ENCODE results near the gene SPOCK1.

The SPOCK1 gene

DNA sequence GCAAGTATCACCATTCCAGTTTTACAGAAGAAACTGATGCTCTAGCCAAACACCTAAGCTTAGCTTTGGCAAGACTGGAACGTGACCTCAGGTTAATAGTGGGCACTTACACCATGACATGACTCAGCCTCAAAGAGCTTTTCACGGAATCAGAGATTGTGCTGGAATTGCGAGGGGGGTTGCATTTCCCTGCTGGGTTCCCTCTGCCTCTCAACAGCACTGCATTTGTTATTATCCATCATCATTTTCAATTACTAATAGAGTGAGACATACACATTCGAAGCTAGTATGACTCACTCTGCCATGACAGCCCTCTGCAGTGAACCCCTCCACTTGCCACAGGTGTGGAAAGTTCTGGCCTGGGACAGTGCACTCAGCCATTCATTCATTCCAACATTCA is 8.0 kb downstream of the SPOCK1 start:
- no peak for DNase-seq

DNA sequence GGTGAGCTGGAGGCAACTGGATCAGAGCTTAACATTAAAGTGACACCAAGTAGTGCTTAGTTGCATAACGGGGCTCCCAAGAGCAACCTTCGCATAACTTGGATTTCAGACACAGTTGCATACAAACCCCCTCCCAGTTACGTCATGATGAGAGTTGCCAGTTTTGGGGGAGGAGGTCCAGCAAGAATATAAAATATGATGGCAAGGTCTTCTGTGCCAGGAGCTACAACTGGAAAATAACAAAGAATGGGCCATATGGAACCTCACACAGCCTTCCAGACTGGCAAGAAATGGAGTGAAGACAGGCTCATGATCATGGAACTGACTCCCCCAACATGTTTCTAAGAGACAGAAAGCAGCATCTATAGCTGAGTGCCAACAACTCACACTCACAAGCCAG is 8.5 kb downstream of the SPOCK1 start:
- DNase-seq = no peak

DNA sequence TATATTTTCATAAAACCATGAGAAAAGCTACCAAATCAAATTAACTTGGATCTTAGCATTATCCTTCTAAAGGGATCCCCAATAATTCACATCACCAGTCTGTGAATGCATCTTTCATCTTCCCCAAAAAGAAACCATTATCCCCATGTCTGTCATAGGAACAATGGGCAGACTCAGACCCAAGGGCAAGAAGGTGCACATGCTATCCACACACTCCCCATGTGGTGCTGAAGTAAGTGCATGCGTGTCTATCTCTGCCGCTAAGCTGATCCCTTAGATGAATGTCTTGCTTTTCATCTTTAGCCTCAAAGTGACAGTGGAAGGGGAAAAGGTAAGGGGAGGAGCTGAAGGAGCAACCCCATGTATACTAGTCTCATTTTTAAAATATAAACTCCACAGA is 10.2 kb downstream of the SPOCK1 start:
- DNase-seq = no peak

DNA sequence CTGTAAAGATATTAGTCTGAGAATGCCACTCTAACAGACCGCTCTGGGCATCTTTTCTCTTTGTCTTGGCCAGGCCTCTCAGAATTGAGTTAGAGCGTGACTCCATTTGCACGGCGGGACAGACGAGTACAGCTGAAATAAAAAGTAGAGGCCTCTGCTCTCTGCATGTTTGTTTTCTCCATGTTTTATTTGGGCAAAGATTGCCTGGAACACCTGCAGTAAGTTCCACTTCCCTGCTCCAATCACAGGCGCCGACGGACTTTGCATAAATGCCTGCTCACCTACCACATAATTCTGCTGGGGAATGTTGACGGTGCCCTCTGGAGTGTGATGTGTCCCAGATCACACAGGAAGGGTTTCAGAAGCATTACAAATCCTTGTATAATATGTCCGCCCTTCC is 10.6 kb downstream of the SPOCK1 start:
- no peak for DNase-seq

DNA sequence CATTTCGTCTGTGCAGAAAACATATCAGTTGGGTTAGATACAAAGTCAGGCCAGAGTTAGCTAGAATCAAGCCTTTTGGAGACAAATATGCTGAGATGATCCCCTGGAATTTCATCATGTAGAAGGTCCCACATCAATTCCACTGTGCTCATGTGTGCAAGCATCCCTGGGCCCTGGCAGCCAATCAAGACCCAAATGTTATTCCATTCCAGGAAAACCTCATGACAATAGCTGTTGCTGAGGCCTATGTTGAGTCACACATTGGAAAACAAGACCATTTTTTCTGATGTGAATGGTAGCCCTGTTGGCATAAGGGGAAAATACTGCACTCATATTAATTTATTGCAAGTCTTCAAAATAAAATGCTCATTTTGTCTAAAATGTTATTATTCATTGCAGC is 11.5 kb downstream of the SPOCK1 start:
- DNase-seq = no peak

DNA sequence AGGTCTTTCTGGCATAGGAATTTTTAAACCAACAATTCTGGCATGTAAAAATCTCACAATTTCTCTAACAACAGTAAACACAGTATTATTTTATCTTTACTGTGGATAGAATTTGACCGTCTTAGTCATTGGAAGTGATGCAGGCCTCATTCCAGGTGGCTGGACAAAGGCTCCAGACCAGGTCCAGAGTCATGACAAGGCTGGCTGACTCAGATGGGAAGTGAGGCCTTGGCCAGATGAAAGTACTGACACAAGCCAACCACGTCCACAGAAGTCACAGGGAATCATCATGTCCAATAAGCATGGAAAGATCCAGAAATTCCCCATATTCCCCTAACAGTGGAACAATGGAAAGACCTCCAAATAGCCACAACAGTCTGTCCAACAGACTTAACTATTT is 12.4 kb downstream of the SPOCK1 start:
- no peak for DNase-seq

DNA sequence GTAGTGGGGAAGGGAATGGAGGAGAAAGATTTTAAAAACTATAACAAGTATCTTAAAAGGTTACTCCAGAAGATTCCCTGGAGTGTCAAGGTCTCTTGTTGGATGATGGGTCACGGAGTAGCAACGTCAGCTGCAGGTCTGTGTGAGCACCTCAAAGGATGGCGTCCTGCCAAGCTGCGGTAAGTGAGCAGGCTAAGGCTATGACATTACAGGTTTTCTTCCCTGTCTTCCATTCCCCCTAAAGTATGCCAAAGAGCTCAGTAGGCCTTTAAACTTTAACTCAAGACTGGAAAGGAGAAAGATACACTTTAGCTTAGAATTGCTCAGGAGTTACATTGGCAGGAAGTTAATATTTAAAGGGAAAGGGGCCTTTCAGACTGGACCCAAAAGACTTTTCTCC is 17.5 kb downstream of the SPOCK1 start:
- no peak for DNase-seq

DNA sequence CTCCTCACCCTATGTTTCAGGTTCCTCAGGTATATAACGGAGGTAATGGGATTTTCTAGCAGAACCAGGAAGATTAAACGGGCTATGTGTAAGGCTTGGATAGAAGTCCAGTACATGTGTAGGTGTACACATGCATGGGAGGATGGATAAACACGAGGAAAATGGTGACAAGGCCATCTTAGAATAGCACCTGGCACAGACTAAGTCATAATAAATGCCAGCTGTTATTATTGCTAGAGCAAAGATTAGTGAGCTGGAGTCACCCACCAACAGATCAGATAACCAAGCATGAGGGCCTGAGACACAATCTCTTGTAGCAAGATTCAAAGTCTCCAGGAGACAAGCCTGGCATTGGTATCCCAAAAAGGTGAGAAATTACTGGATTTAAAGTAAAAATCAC is 21.1 kb downstream of the SPOCK1 start:
- DNase-seq = no peak

DNA sequence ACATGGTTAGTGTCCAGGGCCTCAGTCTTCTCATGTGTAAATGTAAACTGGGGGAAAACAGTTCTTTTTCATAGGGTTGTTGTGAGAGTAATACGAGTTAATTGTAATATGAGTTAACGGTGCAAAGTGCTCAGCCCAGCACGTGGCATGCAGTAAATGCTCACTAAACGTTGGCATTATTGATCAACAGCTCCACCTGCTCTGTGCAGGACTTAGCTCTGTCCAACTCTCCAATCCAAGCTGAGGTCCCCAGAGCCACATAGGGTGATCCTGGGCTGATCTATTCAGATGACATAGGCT is 28.3 kb downstream of the SPOCK1 start:
- no peak for DNase-seq

DNA sequence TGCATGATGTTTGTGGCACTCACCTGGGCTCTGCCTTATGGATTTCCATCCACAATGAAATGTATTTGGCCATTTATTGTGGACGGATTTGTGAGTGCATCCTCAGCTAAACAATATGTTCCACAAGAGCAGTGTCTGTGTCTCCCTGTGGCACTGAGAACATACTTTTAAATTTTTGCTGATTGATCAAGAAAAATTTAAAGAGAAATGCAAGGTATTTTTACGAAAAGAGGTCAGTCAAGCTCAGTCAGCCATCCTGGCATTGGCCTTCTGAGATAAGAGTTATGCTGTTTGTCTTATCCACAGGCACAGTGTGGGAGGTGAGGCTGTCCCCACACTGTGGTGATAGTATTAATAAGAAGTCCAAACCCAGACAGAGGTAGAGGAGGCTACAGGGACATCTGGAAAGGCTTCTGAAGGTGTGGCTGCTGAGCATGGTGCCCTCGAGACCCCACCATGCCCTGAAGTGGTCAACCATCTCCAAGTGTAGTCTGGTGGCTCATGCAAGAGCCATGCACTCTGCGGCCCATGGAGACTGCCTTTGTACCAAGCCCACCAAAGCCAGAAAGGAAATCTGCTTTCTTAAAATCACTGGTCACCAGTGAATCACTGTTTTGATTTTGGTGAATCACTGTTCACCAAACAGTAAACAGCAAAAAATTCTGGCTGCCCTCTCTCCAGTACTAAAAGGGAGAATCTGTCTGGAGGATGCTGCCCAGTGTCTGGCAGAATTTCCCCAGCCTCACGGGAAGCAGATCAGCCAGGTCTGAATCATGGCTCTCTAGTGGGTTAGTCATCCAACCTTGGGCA is 28.8 kb downstream of the SPOCK1 start:
- no peak for DNase-seq

DNA sequence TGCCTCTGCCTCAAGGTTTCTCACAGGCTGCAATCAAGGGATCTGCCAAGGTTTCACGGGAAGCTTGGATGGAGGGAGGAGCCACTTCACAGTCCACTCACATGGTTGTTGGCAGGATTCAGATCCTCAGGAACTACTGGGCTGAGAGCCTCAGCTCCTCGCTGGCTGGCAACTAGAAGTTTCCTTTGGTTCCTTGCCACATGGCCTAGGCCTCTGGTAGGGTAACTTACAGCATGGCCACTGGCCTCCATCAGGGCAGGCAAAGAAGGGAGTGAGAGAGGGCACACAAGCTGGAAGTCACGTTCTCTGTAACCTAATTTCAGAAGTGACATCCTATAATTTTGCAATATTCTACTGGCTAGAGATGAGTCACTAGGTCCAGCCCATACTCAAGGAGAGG is 32.2 kb downstream of the SPOCK1 start:
- no peak for DNase-seq

DNA sequence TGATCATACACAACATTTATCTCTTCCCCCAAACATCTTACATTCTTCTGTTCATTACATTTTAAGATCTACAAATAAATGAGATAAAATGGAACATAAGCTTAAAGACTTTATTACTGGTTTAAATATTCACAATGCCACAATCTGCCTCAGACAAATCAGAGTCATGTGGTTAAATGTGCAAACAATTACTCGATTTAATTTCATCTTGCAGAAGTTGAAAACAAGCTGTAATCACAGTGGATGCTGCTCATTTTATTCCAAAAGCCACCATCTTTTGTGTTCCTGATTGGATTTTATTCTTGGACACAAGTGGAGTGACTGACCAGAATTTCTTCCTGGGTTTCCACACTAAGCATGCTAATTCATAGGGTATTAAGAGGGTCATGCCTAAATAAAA is 33.2 kb downstream of the SPOCK1 start:
- no peak for DNase-seq

DNA sequence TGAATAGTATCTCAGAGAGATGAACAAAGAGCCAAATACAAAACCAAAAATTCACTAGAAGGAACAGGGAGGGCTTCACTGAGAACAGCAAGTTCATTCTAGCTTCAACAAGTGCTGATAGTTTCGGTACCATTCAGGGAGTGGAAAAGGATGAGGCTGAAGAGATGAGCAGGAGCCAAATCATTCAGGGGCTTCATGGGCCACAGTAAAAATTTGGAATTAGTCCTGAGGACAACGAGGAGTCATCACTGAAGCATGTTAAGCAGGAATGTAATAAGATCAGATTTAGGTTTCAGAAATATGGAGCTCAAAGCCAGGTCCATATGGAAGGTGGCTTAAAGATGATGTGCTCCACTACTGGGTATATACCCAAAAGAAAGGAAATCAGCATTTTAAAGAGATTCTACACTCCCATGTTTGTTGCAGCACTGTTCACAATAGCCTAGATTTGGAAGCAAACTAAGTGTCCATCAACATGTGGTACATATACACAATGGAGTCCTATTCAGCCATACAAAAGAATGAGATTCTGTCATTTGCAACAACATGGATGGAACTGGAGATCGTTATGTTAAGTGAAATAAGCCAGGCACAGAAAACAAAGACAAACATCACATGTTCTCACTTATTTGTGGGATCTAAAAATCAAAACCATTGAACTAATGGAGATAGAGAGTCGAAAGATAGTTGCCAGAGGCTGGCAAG is 36.2 kb downstream of the SPOCK1 start:
- no peak for DNase-seq

DNA sequence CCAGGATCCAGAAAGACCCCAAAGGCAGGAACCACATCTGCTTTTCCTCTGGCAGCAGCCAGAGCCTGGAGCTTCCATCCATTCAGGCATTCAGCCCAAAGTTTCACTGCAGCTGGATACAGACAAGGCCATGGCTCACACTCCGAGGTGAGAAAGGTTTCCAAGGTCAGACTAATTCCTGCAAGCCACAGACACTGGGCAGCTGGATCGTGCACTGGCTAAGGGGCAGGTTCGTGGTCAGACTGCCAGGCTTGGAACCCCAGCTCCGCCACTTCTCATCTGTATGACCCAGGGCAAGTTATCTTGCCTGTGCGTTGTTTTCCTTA is 36.9 kb downstream of the SPOCK1 start:
- DNase-seq = no peak

DNA sequence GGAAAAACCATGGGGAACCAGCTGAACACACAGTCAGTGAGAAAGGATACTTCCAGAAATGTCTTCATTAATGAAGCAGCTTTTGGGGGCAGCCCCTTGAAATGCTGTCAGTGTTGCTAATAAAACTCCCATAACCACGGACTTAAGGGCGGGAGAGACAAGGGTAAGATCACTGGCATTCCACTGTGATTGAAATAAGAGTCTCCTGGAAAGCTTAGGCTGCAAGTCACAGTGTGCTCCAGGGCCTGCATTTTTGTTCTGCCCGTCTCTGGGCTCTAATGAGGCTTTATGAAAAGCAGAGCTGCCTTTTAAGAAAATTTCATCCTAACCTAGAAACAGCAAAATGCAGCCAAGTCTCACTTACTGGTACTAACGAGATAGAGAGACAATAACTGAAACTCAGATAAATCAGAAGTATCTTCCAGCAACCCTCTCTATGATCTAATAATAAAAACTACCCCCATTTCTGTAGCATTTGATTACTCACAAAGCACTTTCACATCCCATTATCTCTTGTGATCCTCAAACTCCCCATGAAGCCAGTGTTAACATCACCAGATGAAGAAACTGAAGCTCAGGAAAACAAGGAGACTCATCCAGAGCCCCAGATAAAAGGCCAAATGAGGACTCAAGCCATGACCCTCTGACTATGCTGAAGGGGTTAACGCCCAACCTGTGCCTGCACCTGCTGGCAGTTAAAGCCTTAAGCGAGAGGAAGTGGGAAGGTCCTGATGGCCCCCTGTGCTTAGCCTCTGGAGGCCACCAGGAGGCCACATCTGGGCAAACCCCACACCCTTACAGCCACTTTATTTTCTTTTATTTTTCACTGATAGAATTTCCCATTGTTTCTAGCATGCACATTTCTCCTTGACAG is 37.5 kb downstream of the SPOCK1 start:
- no peak for DNase-seq

DNA sequence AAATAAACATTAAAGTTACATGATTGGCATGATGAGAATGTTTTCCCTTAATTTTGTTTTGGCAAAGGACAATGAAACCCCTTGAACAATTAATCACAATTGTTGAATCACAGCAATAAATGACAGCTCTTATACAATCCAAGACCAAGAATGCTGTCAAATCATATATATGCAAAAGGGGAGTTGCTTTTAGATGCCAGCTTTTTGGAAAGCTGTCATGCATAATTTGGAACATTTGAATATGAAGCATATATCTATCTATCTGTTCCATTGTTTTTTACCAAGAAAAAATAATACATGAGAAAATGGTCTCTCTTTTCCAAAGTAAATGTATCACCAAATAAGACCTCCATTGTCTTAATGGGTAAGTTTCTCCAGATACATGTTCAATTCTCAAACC is 44.5 kb downstream of the SPOCK1 start:
- DNase-seq = no peak

DNA sequence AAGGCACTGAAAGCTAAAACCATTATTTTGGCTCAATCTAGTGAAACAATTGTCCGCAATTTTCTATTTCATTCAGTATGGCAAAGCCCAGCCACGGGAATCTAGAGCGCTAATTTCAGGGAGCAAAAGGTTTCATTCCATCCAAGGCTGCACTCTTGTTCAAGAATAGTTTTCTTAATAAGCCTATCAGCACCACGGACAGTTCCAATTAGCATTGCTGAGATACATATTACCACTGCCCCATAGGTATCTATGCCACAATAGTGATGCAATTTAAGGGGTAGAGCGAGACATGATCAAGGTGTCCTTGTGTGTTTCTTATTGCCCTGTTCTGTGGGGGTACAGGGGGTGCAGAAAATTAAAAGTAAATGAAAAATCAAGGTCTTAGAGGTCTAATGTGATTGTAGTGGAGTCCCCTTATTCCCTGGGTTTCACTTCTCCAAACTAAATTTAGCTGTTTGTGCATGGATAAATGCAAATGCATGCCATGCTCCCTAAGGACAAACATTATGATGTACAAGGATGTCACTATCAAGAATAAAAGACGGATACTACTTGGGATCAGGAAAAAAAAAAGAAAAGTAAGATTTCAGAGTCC is 45.5 kb downstream of the SPOCK1 start:
- no peak for DNase-seq

DNA sequence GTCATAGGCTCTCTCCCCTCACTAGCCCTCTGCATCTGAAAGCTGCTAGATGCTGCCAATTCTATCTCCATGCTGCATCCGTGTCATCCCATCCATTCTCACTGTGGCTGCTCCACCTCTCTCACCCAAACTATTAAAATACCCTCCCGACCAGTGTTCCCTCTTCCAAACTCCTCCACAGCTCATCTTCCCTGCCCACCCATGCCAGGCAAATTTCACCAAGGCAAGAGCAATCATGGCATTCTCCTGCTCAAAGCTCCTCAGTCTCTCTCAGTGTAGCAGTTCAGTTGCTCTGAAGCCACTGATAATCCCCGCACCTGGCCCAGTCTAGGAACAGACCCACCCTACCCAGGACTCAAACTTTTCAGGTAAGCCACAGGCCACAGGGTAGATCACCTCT is 48.4 kb downstream of the SPOCK1 start:
- DNase-seq = no peak

DNA sequence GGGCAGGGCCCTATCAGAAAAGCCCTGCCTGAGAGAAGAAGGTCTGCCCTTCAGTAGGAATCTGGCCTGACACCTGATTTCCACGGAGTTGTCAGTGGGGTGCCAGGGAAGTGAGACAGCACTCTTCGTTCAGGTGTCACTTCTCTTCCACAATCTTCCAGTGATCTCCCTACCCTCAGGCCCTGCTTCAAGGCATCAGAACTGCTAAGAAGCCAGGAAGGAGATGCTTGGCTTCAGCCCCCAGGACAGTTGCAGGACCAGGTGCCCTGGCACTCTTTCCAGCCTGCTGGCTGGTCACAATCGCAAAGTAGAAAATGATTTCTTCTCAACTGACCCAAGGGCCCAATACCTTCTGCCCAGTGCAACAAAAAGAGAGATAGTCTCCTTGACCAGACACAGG is 50.3 kb downstream of the SPOCK1 start:
- no peak for DNase-seq

DNA sequence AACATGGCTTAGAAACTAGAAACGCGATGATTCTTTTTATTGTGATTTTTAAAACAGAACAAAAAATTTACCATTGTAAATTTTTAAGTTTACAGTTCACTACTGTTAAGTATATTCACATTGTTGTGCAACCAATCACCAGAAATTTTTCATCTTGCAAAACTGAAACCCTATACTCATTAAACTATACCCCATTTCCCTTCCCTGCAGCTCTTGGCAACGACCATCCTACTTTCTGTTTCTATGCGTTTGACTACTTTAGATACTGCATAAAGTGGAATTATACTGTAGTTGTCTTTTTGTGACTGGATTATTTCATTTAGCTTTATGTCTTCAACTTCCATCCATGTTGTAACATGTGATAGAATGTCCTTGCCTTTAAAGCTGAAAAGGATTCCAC is 52.5 kb downstream of the SPOCK1 start:
- no peak for DNase-seq

DNA sequence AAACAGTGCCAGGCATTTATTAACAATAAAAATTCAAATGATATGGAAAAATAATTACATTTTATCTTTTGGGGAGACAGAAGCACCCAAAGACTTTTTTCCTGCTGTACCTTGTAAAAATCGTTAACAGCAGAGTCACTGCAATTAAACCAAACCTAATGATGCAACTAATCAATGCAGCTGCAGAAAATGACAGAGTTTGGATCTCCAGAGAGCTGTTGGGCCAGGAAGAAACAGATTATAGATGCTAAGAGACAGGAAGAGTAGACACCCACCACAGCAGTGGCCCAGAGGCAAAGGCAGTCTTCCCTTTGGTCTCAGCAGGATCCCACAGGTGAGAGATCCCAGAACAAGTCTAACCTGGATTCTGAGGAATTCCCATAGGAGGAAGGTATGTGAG is 53.0 kb downstream of the SPOCK1 start:
- DNase-seq = no peak

DNA sequence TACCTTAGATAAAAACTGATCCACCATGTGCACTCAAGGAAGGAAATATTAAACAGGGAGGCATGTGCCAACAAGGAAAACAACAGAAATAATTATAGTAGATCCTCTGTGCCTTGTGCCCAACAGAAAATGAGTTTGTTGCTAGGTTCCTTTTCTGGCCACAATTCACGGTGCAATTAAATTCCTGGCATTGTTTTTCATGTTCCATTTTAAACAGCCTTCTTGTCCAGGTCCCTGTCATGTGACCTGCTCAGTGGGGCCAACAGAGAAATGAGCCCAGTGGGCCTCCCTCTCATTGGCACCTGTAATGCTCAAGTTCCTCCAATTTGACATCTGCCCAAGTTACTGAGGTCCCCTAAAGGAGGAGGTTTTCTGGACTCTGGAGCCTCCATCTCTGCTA is 56.5 kb downstream of the SPOCK1 start:
- no peak for DNase-seq

DNA sequence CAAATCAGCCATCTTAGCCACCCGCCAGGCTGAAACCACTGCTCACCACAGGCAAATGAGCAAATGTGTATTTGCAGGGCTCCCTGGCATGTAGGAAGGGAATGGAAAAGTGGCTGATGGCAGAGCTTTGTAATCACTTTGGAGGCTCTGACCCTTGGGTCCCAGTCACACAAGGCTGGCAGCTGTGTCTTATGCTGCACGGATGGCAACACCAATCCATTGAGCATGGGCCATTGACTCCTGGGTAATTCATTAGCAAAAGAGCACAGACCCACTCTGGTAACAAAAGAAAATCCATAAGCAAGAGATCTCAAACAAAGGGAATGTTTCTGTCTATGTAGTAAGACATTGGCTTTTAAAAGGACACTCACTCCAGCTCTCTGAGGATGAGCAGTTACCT is 57.6 kb downstream of the SPOCK1 start:
- DNase-seq = no peak

DNA sequence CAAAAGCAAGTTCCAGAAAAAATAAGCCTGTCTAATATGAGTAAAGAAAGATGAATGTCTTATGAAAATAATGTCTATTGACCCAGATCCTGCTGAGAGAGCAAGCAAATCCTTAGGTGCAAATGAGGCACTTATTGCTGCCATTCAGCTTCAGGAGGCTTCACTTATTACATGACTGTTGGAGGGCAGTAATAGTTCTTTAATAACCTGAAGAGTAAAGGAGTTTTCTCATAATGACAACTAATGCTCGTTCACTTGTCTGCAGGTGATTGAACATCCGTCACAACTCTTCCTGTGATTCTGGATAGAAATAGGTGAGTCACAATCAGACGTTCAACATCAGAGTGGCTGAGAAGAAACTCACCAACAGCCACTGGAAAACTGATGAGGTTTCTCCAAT is 58.3 kb downstream of the SPOCK1 start:
- no peak for DNase-seq

Data from CD4-positive, alpha-beta T cell treated with Interleukin-6 for 4 hours (primary cell).